Esophagus (tissue), 2 donors: ENCODE measurements around the gene SMOC1. TPM values are rescaled to one million over a fixed set of nuclear protein-coding genes. Genes with fewer than 3 reads are reported as not detected.

Experiments used
- H3K27ac ChIP-seq, 2 donors: one replicate each; pipeline ENCODE4 v1.5.1; 2013; ENCODE audit warnings: low read depth in 2 of 2, mild to moderate bottlenecking in 2 of 2, inconsistent platforms in 1 of 2, low read length in 1 of 2, moderate library complexity in 1 of 2
- H3K27me3 ChIP-seq, 2 donors: one replicate each; pipeline ENCODE4 v1.6.1; 2013; ENCODE audit warnings: low read length in 2 of 2, control low read depth in 1 of 2, mild to moderate bottlenecking in 1 of 2; ENCODE audit not compliant: insufficient read depth in 2 of 2, control insufficient read depth in 1 of 2
- H3K36me3 ChIP-seq, 2 donors: one replicate each; pipeline ENCODE4 v1.6.1; 2013; ENCODE audit warnings: low read length in 1 of 2; ENCODE audit not compliant: control insufficient read depth in 2 of 2, insufficient read depth in 2 of 2
- H3K4me1 ChIP-seq, 2 donors: one replicate each; pipeline ENCODE4 v1.6.1; 2013; ENCODE audit warnings: low read length in 1 of 2; ENCODE audit not compliant: control insufficient read depth in 2 of 2, insufficient read depth in 2 of 2
- H3K4me3 ChIP-seq, 2 donors: one replicate each; pipeline ENCODE4 v1.5.1; 2013; ENCODE audit warnings: low read length in 2 of 2, mild to moderate bottlenecking in 2 of 2, low read depth in 1 of 2, moderate library complexity in 1 of 2
- H3K9me3 ChIP-seq, 2 donors: one replicate each; pipeline ENCODE4 v1.6.1; 2013; ENCODE audit warnings: mild to moderate bottlenecking in 2 of 2, low read depth in 1 of 2, low read length in 1 of 2, moderate library complexity in 1 of 2; ENCODE audit not compliant: control insufficient read depth in 2 of 2, insufficient read depth in 1 of 2
- WGBS, 2 donors: extraction: QIAGEN DNeasy Blood & Tissue Kit; methylation state at CpG; one replicate each; pipeline ENCODE4 v1.1.7; 2013; 5-methylcytosine and 5-hydroxymethylcytosine counted together
- polyA plus RNA-seq, 2 donors: library from polyadenylated mRNA; stranded (reverse); fragments of 200-250 nt; gene quantifications; one replicate each; pipeline ENCODE4 v1.2.3, GENCODE V29; 2013
- donor health status: healthy with polysubstance abuse.
- donor health status: Bipolar disorder and iron deficiency.

SMOC1 gene
- polyA plus RNA-seq, 2 donors, result 0.04 to 0.16 TPM

DNA sequence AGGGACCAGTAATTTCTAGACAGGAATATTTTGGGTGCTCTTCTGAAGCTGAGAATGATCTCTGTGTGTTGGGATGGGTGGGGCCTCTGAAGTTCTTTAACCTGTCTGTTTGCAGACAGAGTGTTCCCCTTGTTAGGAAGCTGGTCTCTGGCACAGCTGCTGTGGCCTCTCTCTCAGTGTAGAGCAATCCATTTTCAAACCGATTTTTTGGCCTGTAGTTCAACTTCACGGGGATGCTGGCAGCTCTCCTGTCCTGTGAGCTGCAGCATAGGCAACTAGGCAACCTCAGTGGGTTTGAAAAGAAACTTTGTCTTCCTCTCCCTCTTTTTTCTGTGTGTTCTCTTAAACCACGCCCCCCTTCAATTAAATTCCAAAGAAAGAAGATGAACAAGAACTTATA, 69.1 kb downstream of the SMOC1 start:
- Histone ChIP-seq H3K27me3 (no peaks in the 10 kb centered on the region), H3K4me3 (no peak overlapping the region), H3K4me1 (no peaks in the 10 kb centered on the region), H3K9me3 (peaks cover 3 to 6% of the 10 kb centered on the region in 2 donors), H3K36me3 (no peaks in the 10 kb centered on the region), H3K27ac (no peak overlapping the region)
- 43 to 61% methylated on average over 3 of the region's 3 CpGs for WGBS, 2 donors

- Histone ChIP-seq H3K27me3 (no peaks in the 10 kb centered on the region), H3K36me3 (no peaks in the 10 kb centered on the region), H3K27ac (no peak overlapping the region), H3K4me3 (no peak overlapping the region), H3K9me3 (no peaks in the 10 kb centered on the region), H3K4me1 (no peaks in the 10 kb centered on the region)
- WGBS, 2 donors, result 89 to 92% methylated on average over 3 of the region's 3 CpGs
Observed at GRCh38 chr14:69951263-69951662, 72.0 kb downstream of the SMOC1 start.

- no peaks in the 10 kb centered on the region for H3K9me3 ChIP-seq
- no peak overlapping the region for H3K27ac ChIP-seq
- H3K4me3 ChIP-seq, result no peak overlapping the region
- WGBS, 2 donors, result 83 to 84% methylated on average over 9 of the region's 9 CpGs
- H3K27me3 ChIP-seq, result no peaks in the 10 kb centered on the region
- no peaks in the 10 kb centered on the region for H3K4me1 ChIP-seq
- no peaks in the 10 kb centered on the region for H3K36me3 ChIP-seq
Observed at GRCh38 chr14:69951935-69952334, 72.7 kb downstream of the SMOC1 start.

- no peak overlapping the region for H3K4me3 ChIP-seq
- WGBS, 2 donors, result 81 to 90% methylated on average over 16 of the region's 16 CpGs
- no peaks in the 10 kb centered on the region for H3K27me3 ChIP-seq
- H3K27ac ChIP-seq, result no peak overlapping the region
- H3K9me3 ChIP-seq, result no peaks in the 10 kb centered on the region
- no peaks in the 10 kb centered on the region for H3K4me1 ChIP-seq
- no peaks in the 10 kb centered on the region for H3K36me3 ChIP-seq
Observed at GRCh38 chr14:69953266-69953915, 74.2 kb downstream of the SMOC1 start.

GRCh38 chr14:69955855-69956845, 76.9 kb downstream of the SMOC1 start:
- no peak overlapping the region for H3K4me3 ChIP-seq
- H3K9me3 ChIP-seq, result no peaks in the 10 kb centered on the region
- H3K4me1 ChIP-seq, result no peaks in the 10 kb centered on the region
- no peaks in the 10 kb centered on the region for H3K27me3 ChIP-seq
- H3K36me3 ChIP-seq, result no peaks in the 10 kb centered on the region
- no peak overlapping the region for H3K27ac ChIP-seq
- 56 to 67% methylated on average over 11 of the region's 11 CpGs for WGBS, 2 donors

DNA sequence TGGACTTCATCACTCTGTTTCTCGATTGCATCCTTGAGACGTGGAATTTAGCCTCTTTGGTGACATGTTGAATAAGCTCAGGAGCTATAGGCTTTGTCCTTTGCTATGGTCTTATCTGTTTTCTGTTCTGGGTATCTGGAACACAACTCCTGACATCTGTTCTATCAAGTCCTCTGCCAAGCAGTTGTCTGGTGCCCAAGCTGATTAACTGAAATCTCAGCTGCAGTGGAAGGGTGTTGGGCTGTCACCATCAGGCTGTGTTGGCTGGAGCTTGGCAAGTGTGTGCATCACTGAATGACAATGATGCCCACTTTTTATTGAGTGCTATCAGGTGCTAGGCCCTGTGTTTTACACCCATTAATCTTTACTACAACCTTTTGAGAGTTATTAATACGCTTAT, 77.8 kb downstream of the SMOC1 start:
- no peaks in the 10 kb centered on the region for H3K4me1 ChIP-seq
- H3K27me3 ChIP-seq, result no peaks in the 10 kb centered on the region
- 80 to 86% methylated on average over 3 of the region's 3 CpGs for WGBS, 2 donors
- H3K36me3 ChIP-seq, result no peaks in the 10 kb centered on the region
- H3K27ac ChIP-seq, result no peak overlapping the region
- no peak overlapping the region for H3K4me3 ChIP-seq
- no peaks in the 10 kb centered on the region for H3K9me3 ChIP-seq

DNA sequence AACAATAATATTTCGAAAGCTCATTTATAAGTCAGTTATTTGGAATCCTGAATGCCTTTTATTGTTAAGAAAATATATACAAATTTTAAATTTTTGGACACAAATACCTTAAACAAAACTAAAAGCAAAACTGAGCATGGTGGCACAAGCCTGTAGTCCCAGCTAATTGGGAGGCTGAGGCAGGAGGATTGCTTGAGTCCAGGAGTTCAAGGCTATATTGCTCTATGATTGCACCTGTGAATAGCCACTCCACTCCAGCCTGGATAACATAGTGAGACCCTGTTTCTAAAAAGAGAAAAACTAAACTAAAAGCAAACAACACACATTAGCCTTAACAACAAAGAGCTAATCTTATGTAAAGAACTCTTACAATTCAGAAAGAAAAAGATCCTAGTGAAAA, 78.8 kb downstream of the SMOC1 start:
- Histone ChIP-seq H3K4me3 (no peak overlapping the region), H3K9me3 (no peaks in the 10 kb centered on the region), H3K4me1 (no peaks in the 10 kb centered on the region), H3K36me3 (no peaks in the 10 kb centered on the region), H3K27ac (no peak overlapping the region), H3K27me3 (no peaks in the 10 kb centered on the region)
- 25 to 78% methylated on average over 1 of the region's 1 CpG for WGBS, 2 donors

DNA sequence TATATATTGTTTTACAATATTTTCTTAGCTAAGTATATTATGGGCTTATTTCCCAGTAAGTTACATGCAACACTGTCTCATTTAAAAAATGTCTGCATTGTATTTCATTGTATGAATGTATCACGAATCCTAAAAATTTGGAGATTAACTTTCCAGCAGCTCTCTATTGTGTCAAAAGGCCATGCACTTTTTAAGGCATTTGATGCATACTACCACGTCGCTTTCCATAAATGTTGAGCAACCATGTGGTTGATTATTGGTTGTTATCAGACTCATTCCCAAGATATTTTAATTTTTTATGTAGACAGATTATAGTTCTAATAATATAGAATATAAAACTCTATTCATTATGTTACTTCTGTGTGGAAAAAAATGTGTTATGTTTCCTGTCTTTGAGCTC, 79.9 kb downstream of the SMOC1 start:
- H3K36me3 ChIP-seq, result no peaks in the 10 kb centered on the region
- no peaks in the 10 kb centered on the region for H3K27me3 ChIP-seq
- no peak overlapping the region for H3K4me3 ChIP-seq
- H3K4me1 ChIP-seq, result no peaks in the 10 kb centered on the region
- H3K9me3 ChIP-seq, result no peaks in the 10 kb centered on the region
- 85 to 87% methylated on average over 3 of the region's 3 CpGs for WGBS, 2 donors
- H3K27ac ChIP-seq, result no peak overlapping the region

DNA sequence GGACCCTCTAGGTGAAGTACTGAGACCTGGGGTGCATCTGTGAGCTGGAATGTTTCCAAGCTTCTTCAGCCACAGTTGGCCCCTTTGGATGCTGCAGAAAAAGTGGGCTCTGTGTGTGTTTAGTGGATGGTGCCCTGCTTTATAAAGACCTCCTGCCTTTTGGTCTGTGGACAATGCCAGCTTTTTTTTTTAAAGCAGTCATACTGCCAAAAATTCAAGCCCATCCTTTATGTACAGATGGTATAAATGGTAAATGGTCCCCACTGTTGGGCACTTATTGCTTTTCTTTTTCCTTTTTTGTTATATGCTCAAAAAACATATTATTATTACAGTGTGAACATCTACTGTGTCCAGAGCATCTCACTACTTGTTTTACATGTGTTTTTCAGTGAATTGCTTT, 81.1 kb downstream of the SMOC1 start:
- Histone ChIP-seq H3K4me1 (no peaks in the 10 kb centered on the region), H3K9me3 (no peaks in the 10 kb centered on the region), H3K27ac (no peak overlapping the region), H3K36me3 (no peaks in the 10 kb centered on the region), H3K27me3 (no peaks in the 10 kb centered on the region), H3K4me3 (no peak overlapping the region)
